HG03558 (cell line): ENCODE measurements around the gene SIL1.

Source experiments
- ATAC-seq: cut with Tn5 transposase; IDR thresholded peaks from one replicate; pipeline ENCODE4 v1.9.1; 2021; ENCODE audit warnings: moderate number of reproducible peaks; ENCODE audit not compliant: unreplicated experiment; ENCODE audit errors: extremely low read depth

SIL1 gene

DNA sequence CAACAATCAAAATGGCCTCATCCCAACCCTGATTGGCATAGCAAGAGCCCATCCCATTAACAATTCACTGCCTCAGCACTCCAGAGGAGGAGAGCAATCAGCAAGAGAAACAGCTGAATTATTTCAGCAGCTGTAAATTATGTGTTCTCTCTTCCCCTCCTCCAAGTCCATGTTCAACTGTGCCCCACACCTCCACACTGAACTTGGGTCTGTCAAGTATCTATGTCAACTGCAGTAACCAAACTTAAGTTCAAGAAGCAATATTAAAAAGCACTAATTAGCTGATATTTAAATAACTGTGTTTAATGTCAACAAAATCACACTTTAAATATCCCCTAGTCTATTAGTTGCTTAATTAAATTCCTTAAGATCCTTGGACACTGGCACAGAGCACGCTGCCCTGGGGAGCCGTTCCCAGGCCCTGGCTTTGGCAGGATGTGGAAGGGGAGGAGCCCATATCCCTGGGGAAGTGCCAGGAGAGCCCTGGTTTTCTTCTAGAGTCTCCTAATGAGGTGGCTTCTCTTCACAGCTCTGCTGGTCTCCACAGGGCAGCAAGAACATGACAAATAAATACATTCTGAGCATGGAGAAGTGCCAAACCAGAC lies 50.6 kb downstream of the SIL1 start:
- ATAC-seq: no peak

DNA sequence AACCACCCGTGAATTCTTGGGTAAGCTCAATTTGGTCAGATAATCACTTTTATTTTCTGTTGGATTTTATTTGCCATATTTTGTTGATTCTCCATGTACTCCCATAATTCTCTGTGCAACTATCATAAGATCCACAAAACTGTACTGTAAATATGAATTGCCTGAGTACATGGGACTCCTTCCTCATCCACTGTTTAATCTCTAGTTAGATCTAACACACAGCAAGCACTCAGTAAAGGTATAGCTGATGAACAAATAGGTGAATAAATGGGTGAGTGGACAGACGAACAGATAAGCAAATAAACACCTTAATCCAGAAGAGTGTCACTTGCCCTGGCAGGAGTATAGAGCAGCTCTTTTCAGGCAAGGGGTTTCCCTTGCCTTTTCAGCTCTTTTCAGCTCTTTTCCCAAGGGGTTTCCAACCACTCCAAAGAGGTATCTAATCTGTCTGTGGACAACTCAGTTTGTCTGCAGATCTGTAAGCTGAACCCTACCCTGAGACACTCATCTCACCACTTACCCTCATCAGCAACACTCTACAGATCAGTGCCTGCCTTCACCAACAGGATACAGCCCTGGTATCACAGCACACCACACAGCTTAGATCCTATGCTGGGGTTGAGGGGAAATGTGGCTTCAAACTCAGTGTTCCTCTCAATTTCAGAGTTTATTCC lies 51.2 kb downstream of the SIL1 start:
- no peak for ATAC-seq

DNA sequence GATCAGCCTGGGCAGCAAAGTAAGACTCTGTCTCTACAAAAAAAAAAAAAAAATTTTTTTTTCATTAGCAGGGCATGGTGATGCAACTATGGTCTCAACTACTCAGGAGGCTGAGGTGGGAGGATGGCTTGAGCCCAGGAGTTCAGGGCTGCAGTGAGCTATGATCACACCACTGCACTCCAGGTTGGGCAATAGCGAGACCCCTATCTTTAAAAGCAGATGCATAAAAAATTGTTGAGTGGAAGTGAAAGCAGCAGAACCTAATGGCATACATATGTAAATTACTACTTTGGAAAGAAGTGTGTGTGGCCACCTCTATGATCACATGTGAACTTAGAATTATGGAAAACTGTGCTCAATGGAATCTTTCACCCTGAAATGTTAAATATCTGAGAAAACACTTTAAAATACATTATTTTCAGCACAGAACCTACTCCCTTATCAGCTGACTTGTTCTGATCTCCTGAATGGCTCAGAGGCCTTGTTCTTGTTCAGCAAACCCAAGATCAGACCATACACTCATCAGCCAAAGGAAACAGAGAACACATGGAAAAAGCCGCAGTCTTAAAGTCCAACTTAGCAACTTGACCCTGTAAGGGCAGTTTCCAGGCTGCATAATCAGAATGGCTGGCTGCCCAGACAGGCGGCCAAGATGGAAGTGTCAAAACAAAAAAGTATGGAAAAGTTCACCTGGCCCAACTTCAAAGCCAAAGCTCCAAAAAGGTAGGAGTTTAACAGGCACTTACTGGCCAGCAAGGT lies 56.5 kb downstream of the SIL1 start:
- no peak for ATAC-seq

DNA sequence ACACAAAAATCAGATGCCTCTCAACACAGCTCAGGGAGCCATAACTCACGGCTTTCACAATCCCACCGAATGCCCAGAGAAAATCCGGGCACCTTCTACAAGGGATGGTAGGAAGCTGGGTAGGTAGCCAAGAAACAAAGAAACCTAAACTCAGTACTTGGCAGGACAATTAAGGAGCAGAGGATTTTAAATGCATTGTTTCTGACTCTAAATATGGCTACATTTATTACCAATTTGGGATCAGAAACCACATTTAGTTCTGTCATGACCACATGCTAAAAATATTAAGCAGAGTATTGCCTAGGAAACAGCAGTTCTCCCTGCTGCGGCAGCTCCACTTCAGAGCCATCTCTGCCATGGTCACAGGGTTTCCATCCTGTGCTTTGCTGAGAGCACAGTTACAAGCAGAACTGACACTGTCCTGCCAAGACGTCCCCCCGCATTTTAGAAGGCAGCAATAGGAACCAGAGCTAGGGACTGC lies 57.5 kb downstream of the SIL1 start:
- no peak for ATAC-seq

DNA sequence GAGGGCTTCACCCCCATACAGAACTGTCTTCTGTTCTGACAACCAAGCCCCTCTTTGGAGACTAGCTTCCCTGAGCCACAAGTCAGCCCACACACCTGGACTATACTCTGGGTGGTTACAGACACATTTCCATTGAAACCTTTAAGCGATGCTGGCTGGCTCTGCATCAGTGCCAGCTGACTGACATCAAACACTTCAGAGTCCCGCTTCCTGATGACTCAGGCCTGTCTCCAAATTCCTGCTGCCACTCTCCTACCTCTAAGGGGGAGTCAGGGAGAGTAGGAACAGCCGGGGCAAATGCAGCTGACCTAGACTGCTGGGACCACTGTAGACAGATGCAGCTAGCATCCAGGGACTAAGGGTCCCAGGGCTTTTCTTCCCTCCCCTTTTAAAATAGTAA lies 59.4 kb downstream of the SIL1 start:
- no peak for ATAC-seq

DNA sequence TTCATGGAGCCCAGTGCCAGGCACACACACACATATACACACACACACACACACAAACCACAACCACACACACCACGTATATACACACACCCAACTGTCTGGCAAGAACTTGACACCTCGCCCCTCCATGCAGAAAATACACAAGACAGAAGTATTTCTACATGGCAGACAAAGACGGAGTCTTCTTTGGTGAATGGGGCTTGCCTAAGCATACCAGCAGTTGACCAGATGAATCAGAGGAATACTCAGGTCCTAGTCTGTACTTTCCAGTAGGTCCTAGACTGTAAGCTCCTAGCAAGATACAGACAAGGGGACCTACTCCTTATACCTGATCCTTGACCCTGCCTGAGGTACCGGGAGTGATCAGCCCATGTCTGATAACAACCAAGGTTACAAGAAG lies 60.1 kb downstream of the SIL1 start:
- no peak for ATAC-seq

DNA sequence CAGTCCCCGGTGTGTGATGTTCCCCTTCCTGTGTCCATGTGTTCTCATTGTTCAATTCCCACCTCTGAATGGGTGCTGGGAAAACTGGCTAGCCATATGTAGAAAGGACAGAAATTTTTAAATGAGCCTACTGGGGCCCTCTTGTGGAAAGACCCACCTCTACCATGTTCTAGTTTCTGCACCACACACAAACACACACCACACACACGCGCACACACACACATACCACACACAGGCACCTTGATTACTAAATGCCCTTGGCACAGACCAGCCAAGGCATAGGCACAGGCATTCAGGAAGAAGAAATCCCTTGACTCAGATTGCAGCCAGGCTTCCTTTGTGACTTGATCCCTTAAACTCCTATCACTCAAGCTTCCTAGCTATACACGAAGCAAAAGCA lies 60.5 kb downstream of the SIL1 start:
- no peak for ATAC-seq

DNA sequence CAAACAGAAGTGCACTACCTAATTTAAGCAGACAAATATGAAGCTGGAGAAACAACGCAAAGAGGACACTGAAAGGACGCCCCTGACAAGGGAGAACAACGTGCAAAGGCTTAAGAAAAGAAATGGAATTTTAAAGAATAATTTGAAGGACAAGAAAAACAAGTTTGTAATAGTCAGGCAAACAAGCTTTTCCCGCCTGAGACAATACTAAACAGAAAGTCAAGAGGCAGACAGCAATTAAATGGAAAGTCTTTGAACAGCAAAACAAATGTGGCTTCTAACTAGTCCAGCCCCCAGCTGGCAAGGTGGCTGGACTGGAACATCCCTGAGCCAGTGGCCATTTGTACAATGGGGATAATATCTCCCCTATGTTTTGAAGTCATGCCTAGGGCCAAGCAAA lies 63.3 kb downstream of the SIL1 start:
- no peak for ATAC-seq

DNA sequence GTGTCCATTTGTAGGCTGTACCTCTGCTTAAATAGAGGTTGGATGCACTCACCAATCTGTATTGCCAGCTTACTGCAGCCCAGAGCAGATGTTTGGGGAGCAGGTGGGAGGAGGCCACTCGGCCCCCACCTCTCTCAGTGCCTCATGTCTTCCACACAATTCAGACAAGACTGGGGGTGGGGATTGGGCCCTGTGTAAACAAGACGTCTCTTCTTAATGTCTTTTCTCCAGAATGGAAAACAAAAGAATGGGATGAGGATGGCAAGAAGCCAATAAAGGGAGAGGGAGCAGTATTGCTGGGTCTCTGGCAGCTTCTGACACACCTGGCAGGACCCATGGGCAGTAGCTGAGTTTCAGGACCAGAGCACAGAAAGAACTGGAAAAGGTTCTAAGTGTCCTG lies 64.9 kb downstream of the SIL1 start:
- ATAC-seq: no peak

DNA sequence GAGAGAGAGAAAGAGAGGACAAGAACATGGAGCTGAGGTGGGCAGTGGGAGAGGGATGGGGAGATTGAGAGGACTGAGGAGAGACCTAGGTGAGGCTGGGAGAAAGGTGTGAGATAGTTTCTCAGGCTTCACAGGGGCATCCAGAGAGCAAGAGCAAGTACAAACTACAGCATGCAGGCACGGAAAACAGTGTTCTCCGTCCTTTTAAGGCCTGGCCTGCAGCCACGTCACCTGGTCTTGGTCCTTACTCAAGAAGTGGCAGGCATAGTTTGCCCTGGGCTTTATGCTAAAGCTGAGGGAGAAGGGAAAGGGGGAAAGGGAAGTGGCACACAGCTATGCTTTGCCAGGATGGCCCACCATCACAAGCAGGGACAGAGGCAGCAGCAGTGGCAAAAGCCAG lies 65.7 kb downstream of the SIL1 start:
- no peak for ATAC-seq

DNA sequence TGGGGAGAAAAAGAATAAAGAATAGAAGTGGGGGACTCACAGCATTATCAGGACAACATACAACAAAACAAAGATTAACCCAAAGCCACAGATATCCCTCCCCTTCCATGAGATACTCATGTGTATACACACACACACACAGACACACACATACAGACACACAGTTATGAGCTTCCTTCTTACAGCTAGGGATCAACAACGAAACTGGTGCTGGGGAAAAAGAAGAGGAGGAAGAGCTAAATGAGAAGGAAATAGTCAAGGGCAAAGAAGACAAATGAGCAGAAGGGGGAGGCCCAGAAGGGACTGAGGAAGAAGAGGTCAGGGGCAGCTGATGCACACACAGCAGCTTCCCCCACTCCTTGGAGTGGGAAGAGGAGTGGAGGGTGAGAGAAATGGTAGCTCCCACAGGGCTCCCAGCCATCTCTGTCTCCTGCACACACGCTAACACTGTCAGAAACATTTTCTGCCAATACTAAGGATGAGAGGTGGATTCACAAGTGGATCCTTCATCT lies 66.2 kb downstream of the SIL1 start:
- ATAC-seq: no peak

DNA sequence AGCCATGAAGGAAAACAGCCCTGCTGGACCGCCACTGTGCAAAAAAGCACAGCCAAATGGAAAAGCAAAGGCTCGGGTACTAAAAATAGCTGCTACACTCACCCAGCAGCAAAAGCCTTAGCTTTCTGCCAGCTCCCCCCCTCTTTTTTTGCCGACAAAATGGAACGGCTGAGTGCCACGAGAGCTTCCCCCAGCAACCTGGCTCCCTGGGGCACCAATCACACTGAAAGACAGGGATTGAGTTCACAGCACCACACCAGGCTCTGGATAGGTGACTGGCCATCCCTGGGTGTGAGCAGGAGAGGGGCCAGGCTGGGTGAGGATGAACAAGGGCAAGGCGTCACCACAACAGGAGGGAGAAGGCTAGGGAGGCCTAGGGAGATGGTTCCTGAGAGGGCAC lies 66.7 kb downstream of the SIL1 start:
- no peak for ATAC-seq

DNA sequence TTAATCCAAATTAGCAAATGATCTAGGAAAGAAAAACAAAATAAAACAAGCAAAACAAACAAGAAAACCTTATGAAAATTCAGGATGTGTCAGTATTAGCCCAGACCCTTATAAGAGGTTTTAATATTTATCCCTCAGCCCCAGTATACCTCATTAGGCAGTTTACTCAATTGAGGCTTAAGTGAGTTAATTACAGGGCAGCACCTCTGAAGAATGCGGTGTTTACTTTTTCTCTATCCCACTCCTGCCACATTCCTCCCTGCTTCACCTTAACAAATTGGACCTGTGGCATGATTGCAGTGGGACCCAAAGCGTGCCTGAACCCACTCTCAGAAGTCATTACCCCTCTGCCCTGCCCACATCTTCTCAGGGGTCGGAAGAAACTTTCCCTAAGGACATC lies 67.1 kb downstream of the SIL1 start:
- no peak for ATAC-seq

DNA sequence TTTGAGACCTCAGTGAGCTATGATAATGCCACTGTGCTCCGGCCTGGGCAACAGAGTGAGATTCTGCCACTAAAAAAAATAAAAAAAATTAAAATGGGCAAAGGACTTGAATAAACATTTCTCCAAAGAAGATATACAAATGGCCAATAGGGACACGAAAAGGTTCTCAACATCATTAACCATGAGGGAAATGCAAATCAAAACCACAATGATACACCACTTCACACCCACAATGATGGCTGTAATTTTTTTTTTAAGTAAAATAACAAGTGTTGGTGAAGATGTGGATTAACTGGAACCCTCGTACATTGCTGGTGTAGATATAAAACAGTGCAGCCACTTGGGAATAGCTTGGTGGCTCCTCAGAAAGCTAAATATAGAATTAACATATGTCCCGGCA lies 68.0 kb downstream of the SIL1 start:
- ATAC-seq: no peak

DNA sequence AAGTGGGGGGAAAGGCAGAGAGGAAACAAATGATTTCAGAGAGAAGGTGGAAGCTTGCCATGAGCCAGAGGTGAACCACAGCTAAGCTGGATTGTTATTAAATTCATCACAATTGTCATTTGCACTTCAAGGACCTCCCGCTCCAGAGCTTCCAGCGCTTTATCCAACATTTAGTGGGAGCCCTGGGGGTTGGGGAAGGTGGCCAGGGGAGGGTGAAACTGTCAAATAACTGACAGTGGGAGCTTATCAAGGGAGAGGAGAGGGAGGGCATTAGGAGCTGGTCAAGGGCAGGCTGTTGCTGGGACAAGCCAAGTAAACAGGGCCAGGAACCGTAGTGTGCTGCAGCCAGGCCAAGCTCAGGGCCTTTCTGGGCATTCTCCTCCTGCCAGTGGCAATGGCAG lies 71.5 kb downstream of the SIL1 start:
- no peak for ATAC-seq

DNA sequence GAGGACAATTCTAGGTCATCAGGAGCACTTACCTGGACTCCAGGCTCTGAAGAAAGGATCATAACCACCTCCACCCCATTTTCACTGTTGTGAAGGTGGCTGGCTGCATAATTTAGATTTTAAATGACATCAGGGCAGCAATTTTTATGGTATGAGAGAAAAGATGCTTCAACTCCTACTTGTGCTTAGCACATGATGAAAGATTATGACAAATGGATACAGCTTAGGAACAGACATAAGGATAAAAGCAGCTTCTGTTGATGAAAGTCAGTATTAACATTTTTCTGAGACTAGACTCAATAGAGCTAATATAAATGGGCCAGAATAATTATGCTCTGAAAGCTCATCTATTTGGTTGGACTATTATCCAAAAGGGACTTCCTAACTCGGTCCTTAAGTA lies 72.2 kb downstream of the SIL1 start:
- ATAC-seq: no peak

DNA sequence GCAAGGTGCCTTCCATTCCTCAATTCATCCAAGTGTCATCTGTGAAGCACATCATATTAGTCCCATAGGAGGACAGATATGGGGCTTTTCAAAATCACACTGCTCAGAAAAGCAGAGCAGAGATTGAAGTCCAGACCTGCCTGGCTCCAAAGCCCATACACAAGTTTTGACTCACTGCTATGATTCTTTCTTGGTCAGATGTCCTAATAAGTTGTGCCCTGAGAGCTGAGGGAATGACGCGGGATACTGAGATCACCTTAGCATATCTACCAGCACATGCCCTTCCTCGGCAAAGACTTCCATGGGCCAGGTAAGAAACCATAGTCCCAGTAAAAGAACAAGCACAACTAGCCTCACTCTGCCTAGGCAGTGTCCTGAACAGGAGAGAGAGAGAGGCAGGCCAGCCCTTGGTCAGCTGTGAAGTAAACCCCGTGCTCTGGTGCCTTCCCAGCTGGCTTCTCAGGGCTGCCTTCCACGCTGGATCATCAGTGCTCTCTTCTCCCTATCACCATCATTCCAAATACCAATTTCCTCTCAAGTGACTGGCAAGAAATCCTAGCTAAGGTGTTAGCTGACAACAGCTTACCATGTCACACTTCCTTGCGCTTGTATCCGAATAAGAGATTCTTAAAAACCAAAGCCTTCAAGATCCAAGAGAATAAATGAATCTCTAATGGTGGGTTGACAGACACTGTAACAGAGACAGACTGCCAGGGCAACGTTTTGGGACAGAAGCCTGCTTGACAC lies 73.2 kb downstream of the SIL1 start:
- no peak for ATAC-seq

DNA sequence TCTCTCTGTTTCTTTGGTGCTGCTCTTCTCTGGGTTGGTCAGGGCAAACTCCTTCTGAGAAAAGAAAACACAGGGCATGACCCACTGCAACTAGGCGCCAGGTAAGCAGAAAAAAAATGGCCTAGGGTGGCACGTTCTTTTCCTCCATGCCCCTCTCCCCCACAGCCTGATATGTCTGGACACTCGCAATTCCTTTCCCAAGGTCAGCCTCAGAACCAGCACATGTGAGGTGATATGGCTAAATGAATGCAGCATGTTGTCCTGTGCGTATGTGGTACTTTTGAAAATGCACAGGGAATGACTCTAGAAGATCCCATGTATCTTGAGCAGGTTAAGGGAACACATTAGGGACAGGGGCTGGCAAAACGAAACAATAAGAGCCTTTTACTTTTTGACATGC lies 77.0 kb downstream of the SIL1 start:
- ATAC-seq: no peak

DNA sequence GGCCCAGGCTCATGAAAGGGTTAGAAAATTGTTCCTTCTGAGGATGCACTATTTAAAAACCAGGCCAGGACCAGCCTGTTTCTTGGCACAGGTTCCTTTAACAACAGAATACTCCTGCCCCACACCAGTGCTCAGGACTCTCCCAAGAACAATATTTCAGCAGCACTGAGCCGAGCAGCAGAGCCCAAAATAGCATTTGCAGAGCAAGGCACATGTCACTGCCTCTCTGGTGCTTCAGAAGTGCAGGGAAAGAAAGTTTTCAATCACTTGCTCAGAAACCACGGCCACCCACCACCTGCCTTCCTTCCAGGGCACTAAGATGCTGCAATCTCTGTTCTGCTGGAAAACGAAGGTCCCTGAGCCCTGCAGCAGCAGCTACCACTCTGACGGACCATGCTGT lies 77.6 kb downstream of the SIL1 start:
- no peak for ATAC-seq

DNA sequence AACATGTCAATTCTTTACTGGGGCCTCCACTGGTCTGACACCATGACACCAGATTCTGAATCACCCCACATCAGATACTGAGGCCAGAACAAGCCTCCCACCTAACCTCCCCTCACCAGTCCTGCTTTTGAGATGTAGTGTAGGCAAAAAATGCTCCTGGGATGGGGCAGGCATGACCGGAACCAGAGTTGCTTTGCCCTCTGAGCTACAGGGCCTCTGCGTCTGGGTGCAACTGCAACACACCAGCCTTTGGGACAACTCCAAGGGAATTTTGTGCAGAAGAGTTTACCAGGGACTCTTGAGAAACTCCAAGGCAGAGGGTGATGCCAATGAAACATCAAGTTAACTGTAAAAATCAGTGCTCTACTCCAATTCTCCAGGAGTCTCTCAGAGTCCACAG lies 79.4 kb downstream of the SIL1 start:
- ATAC-seq: no peak
